GM18499 (cell line): Measurements from ENCODE around the gene DRD3.

Source experiments
- ATAC-seq: cut with Tn5 transposase; IDR thresholded peaks from one replicate; pipeline ENCODE4 v1.9.1; 2021; ENCODE audit warnings: moderate number of reproducible peaks; ENCODE audit not compliant: insufficient read depth, unreplicated experiment

The DRD3 gene

DNA sequence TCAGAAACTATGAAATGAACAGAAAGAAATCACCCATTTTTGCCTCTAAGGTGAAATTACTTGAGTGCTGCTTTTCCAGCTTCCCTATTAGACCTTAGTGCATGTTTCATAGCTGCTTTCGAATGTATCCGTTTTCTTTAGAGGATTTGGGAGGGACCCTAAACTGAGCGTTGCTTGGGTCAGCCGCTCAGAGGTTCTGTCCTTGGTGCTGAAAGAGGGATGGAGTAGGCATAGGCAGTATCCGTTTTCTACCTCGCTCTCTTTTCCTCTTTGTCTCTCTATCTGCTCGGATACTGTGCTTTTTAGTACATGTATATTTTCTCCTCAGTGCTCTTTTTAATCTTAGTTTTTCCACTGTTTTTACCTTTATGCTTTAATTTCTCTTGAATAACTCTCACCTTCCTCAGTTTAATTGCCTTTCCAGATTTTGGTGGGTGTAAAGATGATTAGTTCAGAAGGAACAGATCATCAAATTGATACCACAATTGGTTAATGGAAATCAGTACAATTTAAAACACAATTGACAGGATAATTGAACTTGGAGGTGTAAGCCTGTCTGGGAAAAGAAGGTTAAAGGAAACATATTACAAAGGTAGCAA lies at the start of gene DRD3:
Gene DRD3, minus strand, starts transcription at position 283 of the 599 bp plus-strand sequence. CDS start 7,060 bp downstream, outside the sequence.
- no peak for ATAC-seq

- ATAC-seq: no peak
Measured at GRCh38 chr3:114227076-114227475, 48.2 kb upstream of the DRD3 start.

DNA sequence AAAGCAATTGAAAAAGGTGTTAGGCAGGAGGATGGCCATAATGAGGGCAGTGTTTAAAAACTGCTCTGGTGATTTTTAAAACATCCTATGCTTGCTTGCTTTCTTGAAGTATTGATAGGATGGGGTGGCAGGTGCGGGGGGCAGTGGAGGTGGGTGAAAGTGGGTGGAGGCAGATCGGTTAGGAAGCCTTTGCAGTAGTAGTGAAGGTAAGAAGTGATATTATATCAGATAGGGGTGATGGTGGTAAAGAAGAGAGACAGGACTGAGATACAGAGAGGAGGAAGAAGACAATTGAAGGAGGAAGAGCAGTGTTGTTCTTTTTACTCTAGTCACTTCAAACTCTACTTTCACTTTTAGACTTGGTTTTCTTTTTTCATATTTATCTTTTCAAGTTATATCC lies 47.5 kb upstream of the DRD3 start:
- ATAC-seq: no peak

- peak; percentile 76 for ATAC-seq
Measured at GRCh38 chr3:114223143-114223542, 44.3 kb upstream of the DRD3 start.

GRCh38 chr3:114221881-114222264 lies 43.0 kb upstream of the DRD3 start:
- ATAC-seq: no peak

GRCh38 chr3:114221165-114221880 lies 42.5 kb upstream of the DRD3 start:
- no peak for ATAC-seq

DNA sequence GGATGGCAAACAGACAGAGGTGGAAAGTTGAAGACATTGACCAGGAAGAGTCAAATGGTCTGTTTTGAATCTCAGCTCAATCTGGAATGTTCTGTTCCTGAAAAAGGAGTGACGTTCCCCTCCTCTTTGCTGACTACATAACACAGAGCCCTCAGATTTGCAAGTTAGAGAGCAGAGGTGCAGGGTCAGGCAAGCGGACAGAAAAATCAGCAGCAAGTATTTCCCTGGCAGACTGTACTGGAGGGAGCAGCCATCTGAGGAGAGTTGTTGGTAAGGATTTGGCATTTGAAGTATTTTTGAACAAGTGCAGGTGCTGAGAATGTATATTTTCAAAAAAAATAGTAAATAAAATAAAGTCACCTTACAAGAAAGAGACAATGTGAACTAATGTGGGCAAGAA lies 40.9 kb upstream of the DRD3 start:
- no peak for ATAC-seq

DNA sequence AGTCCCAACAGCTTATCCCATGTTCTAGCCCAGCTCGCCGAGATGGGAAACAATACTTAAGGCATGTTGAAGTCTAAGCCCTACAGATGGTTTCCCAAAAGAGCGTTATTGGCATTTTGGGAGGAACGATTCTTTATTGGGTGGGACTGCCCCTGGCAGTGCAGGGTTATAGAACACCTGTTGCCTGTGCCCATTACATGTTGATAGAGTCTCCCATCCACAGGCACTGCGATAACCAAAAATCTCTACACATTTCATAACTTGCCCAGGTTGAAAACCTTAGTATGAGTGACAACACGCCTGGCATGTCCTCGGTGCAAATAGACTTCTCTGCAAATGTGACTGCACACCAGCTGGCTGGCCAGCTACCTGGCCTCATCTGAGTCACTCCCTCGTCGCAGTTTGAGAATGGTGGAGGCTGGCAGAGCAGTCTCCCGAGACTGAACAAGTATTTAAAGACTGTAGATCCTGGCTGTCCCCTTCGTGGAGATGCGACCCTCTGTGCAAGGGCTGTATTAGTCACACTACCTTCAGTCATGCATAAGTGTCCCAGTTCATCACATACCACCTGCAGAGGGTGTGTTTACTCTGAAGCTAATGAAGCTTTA lies 39.8 kb upstream of the DRD3 start:
- no peak for ATAC-seq

- no peak for ATAC-seq
Measured at GRCh38 chr3:114218006-114218405, 39.2 kb upstream of the DRD3 start.

- no peak for ATAC-seq
Measured at GRCh38 chr3:114217266-114217665, 38.4 kb upstream of the DRD3 start.

DNA sequence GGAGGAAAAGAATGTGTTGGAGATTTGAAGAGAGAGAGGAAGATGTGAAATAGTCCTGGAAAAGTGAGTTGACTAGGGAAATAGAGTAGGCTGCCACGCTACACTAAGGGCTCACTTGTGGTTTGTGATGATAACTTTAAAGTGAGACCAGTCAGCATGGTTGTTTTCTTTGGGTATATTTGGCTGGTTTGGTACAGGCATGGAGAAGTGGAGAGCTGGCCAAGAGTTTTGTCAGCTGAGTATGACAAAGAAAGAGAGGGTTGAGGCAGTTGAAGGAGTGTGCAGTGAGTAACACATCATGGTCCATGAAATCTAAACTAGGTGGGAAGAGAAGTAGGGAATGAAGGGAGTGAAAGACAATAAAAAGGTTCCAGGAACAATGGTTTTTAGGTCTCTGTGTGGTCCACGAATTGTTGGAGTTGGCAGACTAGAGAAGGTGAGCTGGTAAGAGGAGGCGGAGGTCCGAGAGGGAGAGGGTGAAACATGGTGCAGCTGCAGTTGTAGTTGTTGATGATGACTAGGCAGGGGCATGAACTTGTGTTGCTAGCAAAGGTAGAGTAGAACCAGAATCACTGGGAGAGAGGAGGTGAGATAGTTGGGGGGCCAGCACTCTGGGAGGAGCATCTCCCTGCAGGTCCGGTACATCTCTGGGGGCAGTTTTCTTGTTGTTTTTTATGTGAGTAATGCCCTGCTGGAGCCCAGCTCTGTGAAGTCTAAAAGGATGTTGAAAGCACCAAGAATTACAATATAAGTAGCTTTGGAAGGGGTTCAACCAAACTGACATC lies 37.5 kb upstream of the DRD3 start:
- no peak for ATAC-seq

- no peak for ATAC-seq
Measured at GRCh38 chr3:114214542-114215341, 35.9 kb upstream of the DRD3 start.

GRCh38 chr3:114213627-114214541 lies 35.0 kb upstream of the DRD3 start:
- peak; percentile 83 for ATAC-seq

GRCh38 chr3:114213292-114213626 lies 34.4 kb upstream of the DRD3 start:
- ATAC-seq: no peak

DNA sequence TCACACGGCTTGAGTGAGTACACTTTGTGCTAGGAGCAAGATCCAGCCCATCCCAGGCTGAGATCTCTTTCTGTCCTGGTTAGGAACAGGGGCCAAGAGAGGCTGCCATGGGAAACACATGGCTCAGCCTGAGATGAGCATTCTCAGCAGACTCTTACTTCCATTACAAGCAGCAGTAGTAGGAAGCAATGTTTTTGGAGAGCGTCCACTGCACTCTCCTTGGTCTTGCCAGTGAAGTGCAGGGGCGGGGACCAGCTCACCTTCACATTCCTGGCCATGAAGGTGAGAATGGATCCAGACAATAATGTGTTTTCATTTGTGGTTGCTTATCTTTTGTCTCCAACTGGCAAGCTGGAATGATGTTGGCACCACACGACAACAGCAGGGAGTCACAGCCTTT lies 33.8 kb upstream of the DRD3 start:
- ATAC-seq: no peak

- peak; percentile 89 for ATAC-seq
Measured at GRCh38 chr3:114207768-114208167, 28.9 kb upstream of the DRD3 start.

- ATAC-seq: no peak
Measured at GRCh38 chr3:114206342-114206741, 27.5 kb upstream of the DRD3 start.

DNA sequence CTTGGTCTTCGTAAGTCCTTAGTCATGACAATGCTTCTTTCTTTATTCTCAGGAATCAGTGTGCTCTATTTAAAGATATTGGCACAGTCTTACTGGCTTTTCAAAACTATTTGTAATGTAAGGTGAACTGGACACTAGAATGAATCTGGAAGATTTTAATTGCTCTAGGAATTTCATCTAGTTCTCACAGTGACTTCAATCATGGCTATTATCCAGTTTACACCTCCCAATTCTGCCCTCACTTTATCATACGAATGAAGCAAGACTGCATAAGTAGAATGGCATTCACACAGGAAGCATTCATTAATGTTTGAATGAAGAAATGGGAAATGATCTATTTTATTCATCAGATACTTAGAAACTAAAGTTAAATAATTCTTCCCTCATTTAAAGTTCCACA lies 26.7 kb upstream of the DRD3 start:
- no peak for ATAC-seq

GRCh38 chr3:114194750-114195149 lies 15.9 kb upstream of the DRD3 start:
- ATAC-seq: no peak
